Stimulated activated CD8-positive, alpha-beta memory T cell treated with anti-CD3 and anti-CD28 coated beads, Interleukin-4, amount 100 ng/mL, for 24 hours (primary cell): ENCODE measurements around the gene GPR35.

ENCODE experiments used
- DNase-seq: peaks from one replicate; pipeline ENCODE4 v3.0.0-alpha.2; 2020; ENCODE audit warnings: low read depth

Gene GPR35

GRCh38 chr2:240623531-240624010 lies 1.7 kb upstream of the GPR35 start:
- DNase-seq = no peak

- no peak for DNase-seq
These were observed 1.0 kb upstream of the GPR35 start for GRCh38 chr2:240624011-240624949.

GRCh38 chr2:240626531-240627300 lies 1.4 kb downstream of the GPR35 start:
- DNase-seq = no peak

- DNase-seq = no peak
These were observed 2.6 kb downstream of the GPR35 start for GRCh38 chr2:240627736-240628506.

GRCh38 chr2:240628507-240628807 lies 3.2 kb downstream of the GPR35 start:
- DNase-seq = no peak

DNA sequence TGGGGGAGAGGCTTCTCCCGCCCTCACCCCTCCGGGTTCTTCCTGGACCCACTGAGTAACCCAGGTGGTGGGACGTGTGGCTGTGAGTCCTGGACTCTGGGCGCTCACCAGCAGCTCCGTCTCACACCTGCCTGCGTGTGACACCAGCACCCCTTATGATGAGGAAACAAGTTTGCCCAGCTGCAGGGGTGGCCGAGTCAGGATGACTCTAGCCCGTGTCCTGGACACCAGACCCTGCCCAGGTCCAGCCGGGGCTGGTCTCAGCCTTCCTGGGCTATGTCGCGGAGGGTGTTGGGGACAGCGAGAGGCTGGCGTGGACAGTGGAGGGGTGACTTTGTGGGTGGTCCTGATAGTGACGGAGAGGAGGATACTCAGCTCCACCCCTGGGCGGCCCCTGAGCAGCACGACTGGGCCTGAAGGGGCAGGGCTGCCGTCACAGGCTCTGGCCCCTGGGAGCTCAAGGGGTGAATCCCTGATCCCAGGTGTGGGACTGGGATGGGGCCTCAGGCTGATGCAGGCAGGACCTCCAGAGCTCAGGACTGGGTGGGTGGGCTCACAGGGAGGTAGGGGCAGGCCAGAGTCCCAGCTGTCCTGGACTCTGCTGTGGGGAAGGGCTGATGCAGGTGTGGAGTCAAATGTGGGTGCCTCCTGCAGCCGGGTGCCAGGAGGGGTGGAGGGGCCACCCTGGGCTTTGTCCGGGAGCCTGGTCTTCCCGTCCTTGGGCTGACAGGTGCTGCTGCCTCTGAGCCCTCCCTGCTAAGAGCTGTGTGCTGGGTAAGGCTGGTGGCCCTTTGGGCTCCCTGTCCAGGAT lies 3.7 kb downstream of the GPR35 start:
- DNase-seq = no peak

DNA sequence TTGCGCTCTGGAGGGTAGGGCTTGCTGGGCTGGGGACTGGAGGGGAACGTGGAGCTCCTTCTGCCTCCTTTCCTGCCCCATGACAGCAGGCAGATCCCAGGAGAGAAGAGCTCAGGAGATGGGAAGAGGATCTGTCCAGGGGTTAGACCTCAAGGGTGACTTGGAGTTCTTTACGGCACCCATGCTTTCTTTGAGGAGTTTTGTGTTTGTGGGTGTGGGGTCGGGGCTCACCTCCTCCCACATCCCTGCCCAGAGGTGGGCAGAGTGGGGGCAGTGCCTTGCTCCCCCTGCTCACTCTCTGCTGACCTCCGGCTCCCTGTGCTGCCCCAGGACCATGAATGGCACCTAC lies 4.3 kb downstream of the GPR35 start:
- no peak for DNase-seq

DNA sequence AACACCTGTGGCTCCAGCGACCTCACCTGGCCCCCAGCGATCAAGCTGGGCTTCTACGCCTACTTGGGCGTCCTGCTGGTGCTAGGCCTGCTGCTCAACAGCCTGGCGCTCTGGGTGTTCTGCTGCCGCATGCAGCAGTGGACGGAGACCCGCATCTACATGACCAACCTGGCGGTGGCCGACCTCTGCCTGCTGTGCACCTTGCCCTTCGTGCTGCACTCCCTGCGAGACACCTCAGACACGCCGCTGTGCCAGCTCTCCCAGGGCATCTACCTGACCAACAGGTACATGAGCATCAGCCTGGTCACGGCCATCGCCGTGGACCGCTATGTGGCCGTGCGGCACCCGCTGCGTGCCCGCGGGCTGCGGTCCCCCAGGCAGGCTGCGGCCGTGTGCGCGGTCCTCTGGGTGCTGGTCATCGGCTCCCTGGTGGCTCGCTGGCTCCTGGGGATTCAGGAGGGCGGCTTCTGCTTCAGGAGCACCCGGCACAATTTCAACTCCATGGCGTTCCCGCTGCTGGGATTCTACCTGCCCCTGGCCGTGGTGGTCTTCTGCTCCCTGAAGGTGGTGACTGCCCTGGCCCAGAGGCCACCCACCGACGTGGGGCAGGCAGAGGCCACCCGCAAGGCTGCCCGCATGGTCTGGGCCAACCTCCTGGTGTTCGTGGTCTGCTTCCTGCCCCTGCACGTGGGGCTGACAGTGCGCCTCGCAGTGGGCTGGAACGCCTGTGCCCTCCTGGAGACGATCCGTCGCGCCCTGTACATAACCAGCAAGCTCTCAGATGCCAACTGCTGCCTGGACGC lies 4.9 kb downstream of the GPR35 start:
- DNase-seq = no peak

DNA sequence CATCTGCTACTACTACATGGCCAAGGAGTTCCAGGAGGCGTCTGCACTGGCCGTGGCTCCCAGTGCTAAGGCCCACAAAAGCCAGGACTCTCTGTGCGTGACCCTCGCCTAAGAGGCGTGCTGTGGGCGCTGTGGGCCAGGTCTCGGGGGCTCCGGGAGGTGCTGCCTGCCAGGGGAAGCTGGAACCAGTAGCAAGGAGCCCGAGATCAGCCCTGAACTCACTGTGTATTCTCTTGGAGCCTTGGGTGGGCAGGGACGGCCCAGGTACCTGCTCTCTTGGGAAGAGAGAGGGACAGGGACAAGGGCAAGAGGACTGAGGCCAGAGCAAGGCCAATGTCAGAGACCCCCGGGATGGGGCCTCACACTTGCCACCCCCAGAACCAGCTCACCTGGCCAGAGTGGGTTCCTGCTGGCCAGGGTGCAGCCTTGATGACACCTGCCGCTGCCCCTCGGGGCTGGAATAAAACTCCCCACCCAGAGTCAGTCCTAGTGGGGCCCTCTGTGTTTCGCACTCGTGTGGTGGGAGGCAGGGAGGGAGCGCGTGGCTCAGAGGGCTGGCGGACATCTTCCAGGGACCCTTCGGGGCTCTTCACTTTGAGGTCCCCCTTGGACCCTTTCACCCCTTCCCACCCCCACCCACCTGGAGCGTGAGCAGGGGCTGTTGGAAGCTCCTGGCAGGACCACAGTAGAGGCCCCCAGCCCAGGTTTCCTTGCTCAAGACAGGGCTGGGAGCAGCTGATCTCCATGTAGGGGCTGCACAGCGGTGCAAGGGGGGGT lies 5.7 kb downstream of the GPR35 start:
- DNase-seq = no peak

DNA sequence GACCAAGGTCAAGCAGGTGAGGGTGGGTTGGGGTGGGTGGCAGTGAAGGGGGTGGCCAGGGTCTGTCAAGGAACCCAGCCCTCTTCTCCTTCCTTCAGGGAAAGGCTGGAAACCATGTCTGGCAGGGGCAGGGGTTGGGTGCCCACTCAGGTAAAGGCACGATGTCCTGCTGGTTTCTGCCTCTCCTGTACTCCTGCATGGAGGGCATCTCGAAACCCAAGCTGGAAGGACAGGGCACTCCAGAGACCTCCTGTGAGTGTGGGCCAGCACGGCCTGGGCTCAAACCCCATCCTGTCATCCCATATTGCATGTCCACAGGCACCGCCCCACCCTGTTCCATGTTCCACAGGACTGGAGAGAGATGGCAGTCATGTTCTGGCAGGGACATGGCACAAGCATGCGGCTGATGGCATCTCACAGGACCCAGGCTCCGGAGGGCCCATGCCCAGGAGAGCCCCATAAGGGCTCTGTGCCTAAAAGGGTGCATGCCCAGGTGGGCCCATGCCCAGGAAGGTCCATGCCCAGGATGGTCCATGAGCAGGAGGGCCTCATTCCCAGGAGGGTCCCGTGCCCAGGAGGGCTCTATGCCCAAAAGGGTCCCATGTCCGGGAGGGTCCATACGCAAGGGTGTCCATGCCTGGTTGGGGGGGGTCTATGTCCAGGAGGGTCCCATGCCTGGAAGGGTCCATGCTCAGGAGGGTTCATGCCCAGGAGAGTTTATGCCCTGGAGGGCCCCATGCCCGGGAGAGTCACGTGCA lies 6.4 kb downstream of the GPR35 start:
- DNase-seq = no peak

DNA sequence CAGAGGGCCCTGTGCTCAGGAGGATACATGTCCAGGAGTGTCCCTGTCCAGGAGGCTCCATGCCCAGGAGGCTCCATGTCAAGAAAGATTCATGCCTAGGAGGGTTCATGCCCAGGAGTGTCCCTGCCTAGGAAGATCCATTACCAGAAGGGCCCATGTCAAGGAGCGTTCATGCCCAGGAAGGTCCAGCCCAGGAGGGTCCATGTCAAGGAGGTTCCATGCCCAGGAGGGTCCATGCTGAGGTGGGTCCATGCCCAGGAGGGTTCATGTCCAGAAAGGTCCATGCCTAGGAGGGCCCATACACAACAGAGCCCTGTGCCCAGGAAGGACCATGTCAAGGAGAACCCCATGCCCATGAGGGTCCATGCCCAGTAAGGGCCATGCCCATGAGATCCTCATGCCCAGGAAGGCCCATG lies 7.0 kb downstream of the GPR35 start:
- no peak for DNase-seq

DNA sequence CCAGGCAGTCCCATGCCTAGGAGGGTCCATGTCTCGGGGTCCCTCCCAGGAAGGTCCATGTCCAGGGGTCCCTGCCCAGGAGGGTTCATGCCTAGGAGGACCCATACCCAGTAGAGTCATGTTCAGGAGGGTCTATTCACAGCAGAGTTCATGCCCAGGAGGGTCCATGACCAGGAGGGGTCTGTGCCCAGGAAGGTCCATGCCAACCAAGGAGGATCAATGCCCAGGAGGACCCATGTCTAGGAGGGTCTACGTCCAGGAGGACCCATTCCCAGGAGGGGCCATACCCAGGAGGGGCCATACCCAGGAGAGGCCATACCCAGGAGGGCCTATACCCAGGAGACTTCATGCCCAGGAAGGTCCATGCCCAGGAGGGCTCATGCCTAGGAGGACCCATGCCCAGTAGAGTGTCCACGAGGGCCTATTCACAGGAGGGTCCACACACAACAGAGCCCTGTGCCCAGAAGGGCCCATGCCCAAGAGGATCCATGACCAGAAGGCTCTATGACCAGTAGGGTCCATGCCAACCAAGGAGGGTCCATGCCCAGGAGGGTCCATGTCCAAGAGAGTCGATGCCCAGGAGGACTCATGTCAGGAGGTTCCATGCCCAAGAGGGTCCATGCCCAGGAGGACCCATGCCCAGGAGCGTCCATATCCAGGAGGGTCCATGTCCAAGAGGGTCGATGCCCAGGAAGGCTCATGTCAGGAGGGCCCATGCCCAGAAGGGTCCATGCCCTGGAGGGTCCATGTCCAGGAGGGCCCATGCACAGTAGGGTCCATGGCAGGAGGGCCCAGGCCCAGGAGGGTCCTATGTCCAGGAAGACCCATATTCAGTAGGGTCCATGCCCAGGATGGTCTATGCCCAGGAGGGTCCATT lies 10.1 kb downstream of the GPR35 start:
- DNase-seq = no peak

DNA sequence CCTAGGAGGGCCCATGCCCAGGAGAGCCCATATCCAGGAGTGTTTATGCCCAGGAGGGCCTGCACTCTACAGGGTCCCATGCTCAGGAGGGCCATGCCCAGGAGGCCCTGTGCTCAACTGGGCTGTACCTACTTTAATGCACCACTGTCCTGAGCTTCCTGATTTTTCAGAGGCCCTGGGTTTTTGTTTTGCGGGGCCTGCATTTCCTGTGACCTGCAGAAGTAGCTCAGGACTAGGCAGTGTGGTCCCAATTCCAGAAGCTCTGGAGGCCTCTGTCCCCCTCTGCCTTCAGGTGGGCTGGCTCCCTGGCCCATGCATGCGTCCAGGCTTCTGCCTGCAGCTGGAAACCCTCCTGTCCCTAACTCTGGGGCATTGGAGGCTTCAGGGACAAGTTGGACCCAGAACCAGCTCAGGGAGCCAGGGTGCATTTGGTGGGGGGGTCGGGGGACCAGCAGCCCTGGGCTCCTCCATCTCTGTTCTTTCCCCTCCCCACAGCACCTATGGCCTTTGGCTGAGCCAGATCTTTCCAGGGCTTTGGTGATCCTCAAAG lies 10.8 kb downstream of the GPR35 start:
- DNase-seq = no peak

GRCh38 chr2:240636563-240637115 lies 11.4 kb downstream of the GPR35 start:
- no peak for DNase-seq

- DNase-seq = no peak
These were observed 12.0 kb downstream of the GPR35 start for GRCh38 chr2:240637116-240637900.

- no peak for DNase-seq
These were observed 12.6 kb downstream of the GPR35 start for GRCh38 chr2:240637901-240638345.
